Gastroesophageal sphincter (tissue), 4 donors: ENCODE results near the gene FNDC7. TPM values are rescaled to one million over a fixed set of nuclear protein-coding genes. Genes with fewer than 3 reads are reported as not detected.
"Not testable (repeated sequence)": the region's sequence is repeated elsewhere in the genome, so short reads cannot be mapped to it uniquely, and the experiment has no call there.

ENCODE experiments used
- ATAC-seq: fragments of 150-250 bp; one replicate; pipeline ENCODE4 v1.9.1; 2016; ENCODE audit warnings: mild to moderate bottlenecking, moderate library complexity
- H3K27ac ChIP-seq, 4 donors: fragments of 200-600 bp; sonication (generic) in 3 of 4; 1 replicate in 3 of 4; 2 replicates in 1 of 4; pipeline ENCODE4 v1.5.1; 2016 to 2019
- H3K27me3 ChIP-seq: fragments of 200-600 bp; sonication (generic); one replicate; pipeline ENCODE4 v1.5.1; 2019
- H3K36me3 ChIP-seq, 2 donors: fragments of 200-600 bp; sonication (generic); one replicate each; pipeline ENCODE4 v1.5.1; 2019; ENCODE audit warnings: control low read depth in 1 of 2
- H3K4me1 ChIP-seq, 3 donors: fragments of 200-600 bp; sonication (generic); 1 replicate in 2 of 3; 2 replicates in 1 of 3; pipeline ENCODE4 v1.5.1; 2016 to 2019; ENCODE audit warnings: control low read depth in 2 of 3
- H3K4me3 ChIP-seq, 2 donors: fragments of 200-600 bp; sonication (generic); one replicate each; pipeline ENCODE4 v1.5.1; 2019; ENCODE audit warnings: mild to moderate bottlenecking in 1 of 2, moderate library complexity in 1 of 2
- H3K9me3 ChIP-seq, 3 donors: fragments of 200-600 bp; sonication (generic); one replicate each; pipeline ENCODE4 v1.5.1; 2017 to 2019; ENCODE audit warnings: control low read depth in 2 of 3
- EP300 ChIP-seq: sonication (generic); formaldehyde crosslinking; IDR thresholded peaks from one replicate; pipeline ENCODE4 v1.6.1; 2017; ENCODE audit warnings: antibody characterized with exemption, mild to moderate bottlenecking
- POLR2A ChIP-seq, 2 donors: fragments of 450-650 bp; IDR thresholded peaks; one replicate each; pipeline ENCODE4 v1.6.1; 2017; ENCODE audit warnings: antibody characterized with exemption in 2 of 2, mild to moderate bottlenecking in 2 of 2, moderate library complexity in 1 of 2
- POLR2AphosphoS5 ChIP-seq: sonication (generic); formaldehyde crosslinking; IDR thresholded peaks from one replicate; pipeline ENCODE4 v1.6.1; 2017; ENCODE audit warnings: antibody characterized with exemption
- WGBS, 2 donors: methylation state at CpG; one replicate each; pipeline ENCODE4 v1.1.5; 2018; ENCODE audit warnings: low coverage in 1 of 2; 5-methylcytosine and 5-hydroxymethylcytosine counted together
- total RNA-seq, 4 donors: library from RNA; depleted of rRNA; stranded (reverse); fragments of >200 nt; gene quantifications; one replicate each; pipeline ENCODE4 v1.1.0, GENCODE V29; 2016
- TF ChIP-seq, protein P1 (sequence below), 4 experiments: fragments of 200-600 bp in 2 of 4; fragments of 450-650 bp in 2 of 4; sonication (generic) in 1 of 4; IDR thresholded peaks; one replicate each; pipeline ENCODE4 v1.5.1; 2017 to 2019; ENCODE audit warnings: antibody characterized with exemption in 4 of 4, mild to moderate bottlenecking in 2 of 4, moderate library complexity in 2 of 4

The FNDC7 gene
- total RNA-seq, 4 donors from 2014 or later = not detected

DNA sequence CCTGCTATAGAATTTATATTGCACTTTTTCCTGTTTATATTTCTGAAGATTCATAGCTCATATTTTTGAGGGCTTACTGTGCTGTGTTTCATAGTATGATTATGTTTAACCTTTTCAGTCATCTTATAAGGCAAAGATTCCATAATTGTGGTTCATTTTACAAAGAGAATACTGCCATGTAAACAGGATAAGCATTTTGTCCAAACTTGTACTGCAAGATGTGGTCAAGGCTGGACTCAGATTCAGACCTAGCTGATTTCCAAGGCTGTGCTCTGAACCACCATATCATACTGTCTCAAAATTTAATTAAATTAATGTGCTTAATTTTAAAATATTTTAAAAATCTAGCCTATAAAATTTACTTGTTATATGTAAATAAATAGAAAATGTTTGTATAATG, 65.1 kb downstream of the FNDC7 start:
- H3K4me1 ChIP-seq = no peaks in the 10 kb centered on the region
- H3K9me3 ChIP-seq = no peaks in the 10 kb centered on the region
- no peaks in the 10 kb centered on the region for H3K27me3 ChIP-seq
- TF ChIP-seq POLR2AphosphoS5 (no peak), EP300 (no peak), POLR2A (IDR thresholded peaks at IDR 0.05) (no peak)
- TF ChIP-seq, protein P1, sequence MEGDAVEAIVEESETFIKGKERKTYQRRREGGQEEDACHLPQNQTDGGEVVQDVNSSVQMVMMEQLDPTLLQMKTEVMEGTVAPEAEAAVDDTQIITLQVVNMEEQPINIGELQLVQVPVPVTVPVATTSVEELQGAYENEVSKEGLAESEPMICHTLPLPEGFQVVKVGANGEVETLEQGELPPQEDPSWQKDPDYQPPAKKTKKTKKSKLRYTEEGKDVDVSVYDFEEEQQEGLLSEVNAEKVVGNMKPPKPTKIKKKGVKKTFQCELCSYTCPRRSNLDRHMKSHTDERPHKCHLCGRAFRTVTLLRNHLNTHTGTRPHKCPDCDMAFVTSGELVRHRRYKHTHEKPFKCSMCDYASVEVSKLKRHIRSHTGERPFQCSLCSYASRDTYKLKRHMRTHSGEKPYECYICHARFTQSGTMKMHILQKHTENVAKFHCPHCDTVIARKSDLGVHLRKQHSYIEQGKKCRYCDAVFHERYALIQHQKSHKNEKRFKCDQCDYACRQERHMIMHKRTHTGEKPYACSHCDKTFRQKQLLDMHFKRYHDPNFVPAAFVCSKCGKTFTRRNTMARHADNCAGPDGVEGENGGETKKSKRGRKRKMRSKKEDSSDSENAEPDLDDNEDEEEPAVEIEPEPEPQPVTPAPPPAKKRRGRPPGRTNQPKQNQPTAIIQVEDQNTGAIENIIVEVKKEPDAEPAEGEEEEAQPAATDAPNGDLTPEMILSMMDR (IDR thresholded peaks at IDR 0.05) = no peak
- no peak overlapping the region for H3K27ac ChIP-seq
- H3K36me3 ChIP-seq = peaks cover under 1 to 99% of the 10 kb centered on the region in 2 donors
- ATAC-seq = no peak
- H3K4me3 ChIP-seq = no peak overlapping the region

DNA sequence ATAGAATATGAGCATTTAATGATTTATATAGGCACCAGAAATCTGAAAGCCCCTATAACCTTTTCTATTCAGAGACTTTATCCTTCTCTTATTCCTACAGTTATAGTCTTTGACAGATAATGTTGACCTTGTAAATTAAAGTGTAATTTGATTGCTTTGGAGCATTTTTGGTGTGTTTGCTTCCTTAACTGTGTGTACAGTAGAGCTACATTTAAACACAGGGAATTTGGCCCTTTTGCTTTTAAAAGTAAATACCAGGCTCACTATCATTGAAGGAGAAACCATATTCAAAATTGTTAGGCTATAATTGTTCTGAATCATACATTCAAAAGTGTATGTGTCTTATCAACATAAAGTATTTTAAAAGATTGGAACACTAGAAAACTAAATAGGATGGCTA, 66.7 kb downstream of the FNDC7 start:
- TF ChIP-seq POLR2A (IDR thresholded peaks at IDR 0.05) = no peak
- TF ChIP-seq, protein P1 (IDR thresholded peaks at IDR 0.05) = no peak
- TF ChIP-seq POLR2AphosphoS5 = no peak
- TF ChIP-seq EP300 = no peak
- Histone ChIP-seq H3K27ac (no peak overlapping the region), H3K4me1 (no peaks in the 10 kb centered on the region), H3K9me3 (peaks cover 0 to 3% (median 0%) of the 10 kb centered on the region in 3 donors), H3K27me3 (no peaks in the 10 kb centered on the region), H3K36me3 (peaks cover 0 to 99% of the 10 kb centered on the region in 2 donors), H3K4me3 (no peak overlapping the region)
- ATAC-seq = no peak

DNA sequence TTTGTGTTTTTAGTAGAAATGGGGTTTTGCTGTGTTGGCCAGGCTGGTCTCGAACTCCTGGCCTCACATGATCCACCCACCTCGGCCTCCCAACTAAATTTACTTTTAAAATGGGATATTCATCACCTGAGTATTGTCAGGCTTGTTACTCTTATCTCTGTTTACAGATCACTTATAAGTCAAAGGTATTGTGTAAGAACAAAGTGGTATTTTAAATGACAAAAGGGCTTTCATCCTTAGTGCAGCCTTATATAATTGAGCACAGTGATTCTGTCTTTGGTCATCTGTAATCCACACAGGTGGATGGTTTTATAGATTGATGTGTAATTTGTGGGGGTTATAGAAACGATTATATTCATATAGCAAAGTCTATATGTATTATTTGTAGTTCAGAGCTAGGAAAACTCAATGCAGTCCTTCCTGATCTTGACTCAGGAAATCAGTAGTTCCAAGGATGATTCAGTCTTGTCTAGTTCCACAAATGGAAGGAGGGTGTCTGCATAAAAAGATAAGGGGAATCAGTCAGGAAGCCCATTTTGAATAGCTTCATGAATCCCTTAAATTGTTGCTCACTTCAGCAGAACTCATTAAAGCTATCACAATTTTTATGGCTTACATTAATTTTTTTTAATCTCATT, 68.3 kb downstream of the FNDC7 start:
- TF ChIP-seq, protein P1 (IDR thresholded peaks at IDR 0.05) = no peak
- TF ChIP-seq POLR2AphosphoS5 (no peak), POLR2A (IDR thresholded peaks at IDR 0.05) (no peak), EP300 (no peak)
- Histone ChIP-seq H3K4me3 (no peak overlapping the region), H3K27ac (no peak overlapping the region), H3K27me3 (no peaks in the 10 kb centered on the region), H3K36me3 (peaks cover 0 to 99% of the 10 kb centered on the region in 2 donors), H3K4me1 (no peaks in the 10 kb centered on the region), H3K9me3 (peaks cover 0 to 19% (median 0%) of the 10 kb centered on the region in 3 donors)
- no peak for ATAC-seq
- 83 to 90% methylated on average over 2 of the region's 3 CpGs for WGBS, 2 donors

DNA sequence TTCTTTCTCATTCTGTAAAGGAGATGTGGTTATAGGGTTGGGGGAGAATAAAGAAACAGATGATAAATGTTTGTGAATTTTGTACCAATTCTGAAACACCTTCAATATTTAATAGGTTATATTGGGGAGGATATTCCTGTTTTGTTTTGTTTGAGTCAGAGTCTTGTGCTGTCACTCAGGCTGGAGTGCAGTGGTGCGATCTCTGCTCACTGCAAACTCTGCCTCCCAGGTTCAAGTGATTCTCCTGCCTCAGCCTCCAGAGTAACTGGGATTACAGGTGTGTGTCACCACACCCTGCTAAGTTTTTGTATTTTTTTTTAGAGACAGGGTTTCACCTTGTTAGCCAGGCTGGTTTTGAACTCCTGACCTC, 68.9 kb downstream of the FNDC7 start:
- not testable (repeated sequence) for H3K4me1 ChIP-seq, H3K4me3 ChIP-seq, H3K27me3 ChIP-seq, ATAC-seq, H3K27ac ChIP-seq
- Histone ChIP-seq H3K36me3 (peaks cover 0 to 99% of the 10 kb centered on the region in 2 donors), H3K9me3 (peaks cover 0 to 22% (median 0%) of the 10 kb centered on the region in 3 donors)
- WGBS, 2 donors = 100% methylated on average over 1 of the region's 1 CpG

DNA sequence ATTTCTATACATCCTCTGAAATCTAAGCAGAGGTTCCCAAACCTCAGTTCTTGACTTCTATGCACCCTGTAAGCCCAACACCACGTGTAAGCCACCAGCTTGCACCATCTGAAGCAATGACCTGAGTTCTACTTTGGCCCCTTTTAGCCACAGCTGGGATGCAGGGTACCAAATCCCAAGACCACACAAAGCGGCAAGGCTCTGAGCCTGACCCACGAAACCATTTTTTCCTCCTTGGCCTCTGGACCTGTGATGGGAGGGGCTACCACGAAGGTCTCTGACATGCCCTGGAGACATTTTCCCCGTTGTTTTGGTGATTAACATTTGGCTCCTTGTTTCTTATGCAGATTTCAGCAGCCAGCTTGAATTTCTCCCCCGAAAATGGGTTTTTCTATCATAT, 72.6 kb downstream of the FNDC7 start:
- 91 to 100% methylated on average over 5 of the region's 6 CpGs for WGBS, 2 donors
- ATAC-seq = no peak
- TF ChIP-seq EP300 = no peak
- TF ChIP-seq, protein P1 (IDR thresholded peaks at IDR 0.05) = no peak
- no peak for TF ChIP-seq POLR2AphosphoS5
- TF ChIP-seq POLR2A (IDR thresholded peaks at IDR 0.05) = no peak
- no peaks in the 10 kb centered on the region for H3K27me3 ChIP-seq
- no peak overlapping the region for H3K4me3 ChIP-seq
- H3K36me3 ChIP-seq = peaks cover 0 to 86% of the 10 kb centered on the region in 2 donors
- H3K27ac ChIP-seq = no peak overlapping the region
- H3K4me1 ChIP-seq = no peaks in the 10 kb centered on the region
- H3K9me3 ChIP-seq = peaks cover 0 to 22% (median 0%) of the 10 kb centered on the region in 3 donors
